GM12878 (cell line): ENCODE data around the gene SMARCD3. TPM values are rescaled to one million over a fixed set of nuclear protein-coding genes. Genes with fewer than 3 reads are reported as not detected.

Source experiments
- ATAC-seq: fragments of 200-7000 bp; cut with Tn5 transposase; 3 replicates; pipeline ENCODE4 v1.9.1; 2020; ENCODE audit warnings: mild to moderate bottlenecking, moderate library complexity
- BruUV-seq: library from RNA; stranded (reverse); fragments of 400-500 nt; replicated peaks from 2 replicates; lab custom pipeline; 2021; lab: Mats Ljungman, UMichigan
- CTCF ChIA-PET: fragments of 300-600 bp; sonication (Branson Sonifier 250); formaldehyde crosslinking; extraction: SDS; loops from one replicate; lab custom pipeline; 2021; ENCODE audit warnings: inconsistent platforms; lab: Yijun Ruan, JAX
- POLR2A ChIA-PET: fragments of 350-600 bp; formaldehyde crosslinking; extraction: SDS; loops from one replicate; lab custom pipeline; 2021; ENCODE audit warnings: inconsistent platforms; lab: Charles Lee
- RAD21 ChIA-PET: fragments of 300-600 bp; sonication (Branson Sonifier 250); formaldehyde crosslinking; loops from one replicate; lab custom pipeline; 2023; ENCODE audit warnings: antibody characterized with exemption; ENCODE audit not compliant: unreplicated experiment; lab: Charles Lee
- SMC1A ChIA-PET: fragments of 300-600 bp; sonication (Branson Sonifier 250); formaldehyde crosslinking; loops from one replicate; lab custom pipeline; 2023; ENCODE audit not compliant: unreplicated experiment, uncharacterized antibody; lab: Charles Lee
- DNase-seq: peaks from one replicate; pipeline ENCODE4 v3.0.0-alpha.2; 2011; ENCODE audit warnings: low read depth, low spot score
- FAIRE-seq: peaks from 3 replicates; lab custom pipeline; 2011; peaks lifted over from hg19 to GRCh38; lab: Jason Lieb, UNC
- H2AFZ ChIP-seq: 2 replicates; pipeline ENCODE4 v1.6.0; 2011; ENCODE audit warnings: low read depth, low read length, control low read depth; ENCODE audit not compliant: control insufficient read depth
- H3K27ac ChIP-seq: 2 replicates; pipeline ENCODE4 v1.5.1; 2011; ENCODE audit warnings: control low read depth; ENCODE audit not compliant: control insufficient read depth, insufficient read depth
- H3K27me3 ChIP-seq, 2 experiments: replicated peaks in 1 of 2; 2 replicates each; pipeline versions ENCODE4 v1.6.0 to v1.6.1; 2011; ENCODE audit warnings: low read length in 1 of 2; ENCODE audit not compliant: control insufficient read depth in 2 of 2, insufficient read depth in 2 of 2
- H3K36me3 ChIP-seq, 2 experiments: 2 replicates each; pipeline ENCODE4 v1.5.1; 2011; ENCODE audit warnings: low read length in 1 of 2; ENCODE audit not compliant: control insufficient read depth in 2 of 2, insufficient read depth in 2 of 2
- H3K4me1 ChIP-seq: 2 replicates; pipeline ENCODE4 v1.6.1; 2011; ENCODE audit warnings: mild to moderate bottlenecking, low read length, moderate library complexity, mixed read lengths; ENCODE audit not compliant: control insufficient read depth, insufficient read depth
- H3K4me2 ChIP-seq: 2 replicates; pipeline ENCODE4 v1.6.0; 2011; ENCODE audit warnings: control low read depth; ENCODE audit not compliant: control insufficient read depth, insufficient read depth
- H3K4me3 ChIP-seq: fragments of 200-600 bp; sonication (generic); 2 replicates; pipeline ENCODE4 v1.5.1; 2016
- H3K79me2 ChIP-seq: 2 replicates; pipeline ENCODE4 v1.6.0; 2011; ENCODE audit warnings: low read length; ENCODE audit not compliant: control insufficient read depth, insufficient read depth
- H3K9ac ChIP-seq: 2 replicates; pipeline ENCODE4 v1.8.0; 2011; ENCODE audit warnings: low read length, control low read depth, mixed read lengths; ENCODE audit not compliant: control insufficient read depth, insufficient read depth
- H3K9me3 ChIP-seq: replicated peaks from 3 replicates; pipeline ENCODE4 v1.5.1; 2011; ENCODE audit warnings: mild to moderate bottlenecking, low read length; ENCODE audit not compliant: control insufficient read depth, insufficient read depth
- H4K20me1 ChIP-seq: 2 replicates; pipeline ENCODE4 v1.6.0; 2011; ENCODE audit not compliant: control insufficient read depth, insufficient read depth
- ATF7 ChIP-seq: fragments of 450-650 bp; IDR thresholded peaks from 2 replicates; pipeline ENCODE4 v1.6.1; 2016; ENCODE audit warnings: low read depth, mild to moderate bottlenecking
- BHLHE40 ChIP-seq, 2 experiments: fragments of 450-650 bp in 1 of 2; IDR thresholded peaks; 2 replicates each; pipeline ENCODE4 v1.6.1; 2011 to 2017; ENCODE audit warnings: low read depth in 2 of 2, borderline replicate concordance in 1 of 2, improper control_type of control experiment in 1 of 2, low read length in 1 of 2, mild to moderate bottlenecking in 1 of 2
- CBX3 ChIP-seq: fragments of 200-600 bp; sonication (generic); IDR thresholded peaks from 2 replicates; pipeline ENCODE4 v1.6.1; 2016; ENCODE audit warnings: low read depth, borderline replicate concordance
- DPF2 ChIP-seq: fragments of 450-650 bp; IDR thresholded peaks from 2 replicates; pipeline ENCODE4 v1.6.1; 2017; ENCODE audit warnings: mild to moderate bottlenecking
- EGR1 ChIP-seq, 2 experiments: IDR thresholded peaks; 1 replicate in 1 of 2; 2 replicates in 1 of 2; pipeline ENCODE4 v1.6.1; 2011 to 2012; ENCODE audit warnings: low read depth in 2 of 2, low read length in 2 of 2, borderline replicate concordance in 1 of 2, mild to moderate bottlenecking in 1 of 2, moderate library complexity in 1 of 2
- IRF4 ChIP-seq: IDR thresholded peaks from 2 replicates; pipeline ENCODE4 v1.6.1; 2011; ENCODE audit warnings: low read depth, low read length
- MXI1 ChIP-seq: fragments of 150-350 bp; IDR thresholded peaks from 2 replicates; pipeline ENCODE4 v1.6.1; 2011; ENCODE audit warnings: low read depth, mild to moderate bottlenecking, inconsistent platforms, low read length, improper control_type of control experiment
- NR2F1 ChIP-seq: fragments of 450-650 bp; conservative IDR thresholded peaks from 2 replicates; pipeline ENCODE4 v1.6.1; 2017; ENCODE audit warnings: mild to moderate bottlenecking
- POLR2AphosphoS2 ChIP-seq: IDR thresholded peaks from 2 replicates; pipeline ENCODE4 v1.6.1; 2011; ENCODE audit warnings: low read depth, mild to moderate bottlenecking, low read length, improper control_type of control experiment, moderate library complexity
- POLR2AphosphoS5 ChIP-seq: IDR thresholded peaks from 2 replicates; pipeline ENCODE4 v1.6.1; 2011; ENCODE audit warnings: mild to moderate bottlenecking, low read length, inconsistent platforms
- SREBF2 ChIP-seq: IDR thresholded peaks from 2 replicates; pipeline ENCODE4 v1.6.1; 2012; ENCODE audit warnings: mild to moderate bottlenecking, low read length
- TARDBP ChIP-seq: IDR thresholded peaks from 2 replicates; pipeline ENCODE4 v1.6.1; 2016; ENCODE audit warnings: borderline replicate concordance
- ZNF274 ChIP-seq: IDR thresholded peaks from one replicate; pipeline ENCODE4 v1.8.0; 2011; ENCODE audit not compliant: insufficient read length, insufficient read depth
- WGBS: methylation state at CpG from one replicate; pipeline ENCODE4 v1.1.6; 2016; ENCODE audit warnings: low lambda C conversion rate; ENCODE audit not compliant: insufficient replicate concordance, insufficient coverage; ENCODE audit errors: missing lambda C conversion rate; 5-methylcytosine and 5-hydroxymethylcytosine counted together
- in situ Hi-C: fragments of 300-500 bp; cut with MboI; formaldehyde crosslinking; loops from 9 replicates; pipeline ENCODE4 v1.14.3; 2018; ENCODE audit warnings: mixed read lengths
- intact Hi-C: fragments of 100-400 bp; cut with micrococcal nuclease; formaldehyde crosslinking; loops from one replicate; pipeline ENCODE4 v1.14.2; 2022; ENCODE audit not compliant: unreplicated experiment
- polyA plus RNA-seq, 11 experiments: library from polyadenylated mRNA; depleted of rRNA in 4 of 11; unstranded in 6 of 11; stranded (reverse) in 5 of 11; fragments of >200 nt; fragmentation: Nextera tagmentation in 4 of 11; fragmentation: Illumina TruSeq in 1 of 11; extraction: Ambion mirVana in 4 of 11; extraction: Trizol in 1 of 11; gene quantifications; 1 replicate in 1 of 11; 2 replicates in 10 of 11; pipeline versions ENCODE4 v1.2.1 to v1.2.3, GENCODE V29; 2011 to 2016; ENCODE audit warnings: inconsistent platforms in 2 of 11, missing spikeins in 2 of 11, low read depth in 1 of 11
- total RNA-seq, 4 experiments: library from RNA; depleted of rRNA in 3 of 4; stranded (reverse); fragments of >200 nt in 3 of 4; fragmentation: Illumina TruSeq in 1 of 4; extraction: Trizol in 1 of 4; gene quantifications; 2 replicates each; pipeline versions ENCODE4 v1.2.1 to v1.2.3, GENCODE V29; 2013 to 2021
- TF ChIP-seq, protein P1 (sequence below): fragments of 450-650 bp; IDR thresholded peaks from 2 replicates; pipeline ENCODE4 v1.6.1; 2018; ENCODE audit warnings: mild to moderate bottlenecking, low read depth, moderate library complexity; ENCODE audit not compliant: partially characterized antibody
- TF ChIP-seq, protein P2 (sequence below): IDR thresholded peaks from 2 replicates; pipeline ENCODE4 v1.6.1; 2011; ENCODE audit warnings: borderline replicate concordance, low read depth, mild to moderate bottlenecking, moderate library complexity, mixed read lengths, low read length; ENCODE audit not compliant: insufficient read depth; ENCODE audit errors: extremely low read length

Gene SMARCD3
- total and polyA plus RNA-seq, 10 of the 15 experiments (the other 5 are each of a cell fraction or from before 2014, with no cell fraction given) = 0.11 to 1.4 (median 0.16) TPM

DNA sequence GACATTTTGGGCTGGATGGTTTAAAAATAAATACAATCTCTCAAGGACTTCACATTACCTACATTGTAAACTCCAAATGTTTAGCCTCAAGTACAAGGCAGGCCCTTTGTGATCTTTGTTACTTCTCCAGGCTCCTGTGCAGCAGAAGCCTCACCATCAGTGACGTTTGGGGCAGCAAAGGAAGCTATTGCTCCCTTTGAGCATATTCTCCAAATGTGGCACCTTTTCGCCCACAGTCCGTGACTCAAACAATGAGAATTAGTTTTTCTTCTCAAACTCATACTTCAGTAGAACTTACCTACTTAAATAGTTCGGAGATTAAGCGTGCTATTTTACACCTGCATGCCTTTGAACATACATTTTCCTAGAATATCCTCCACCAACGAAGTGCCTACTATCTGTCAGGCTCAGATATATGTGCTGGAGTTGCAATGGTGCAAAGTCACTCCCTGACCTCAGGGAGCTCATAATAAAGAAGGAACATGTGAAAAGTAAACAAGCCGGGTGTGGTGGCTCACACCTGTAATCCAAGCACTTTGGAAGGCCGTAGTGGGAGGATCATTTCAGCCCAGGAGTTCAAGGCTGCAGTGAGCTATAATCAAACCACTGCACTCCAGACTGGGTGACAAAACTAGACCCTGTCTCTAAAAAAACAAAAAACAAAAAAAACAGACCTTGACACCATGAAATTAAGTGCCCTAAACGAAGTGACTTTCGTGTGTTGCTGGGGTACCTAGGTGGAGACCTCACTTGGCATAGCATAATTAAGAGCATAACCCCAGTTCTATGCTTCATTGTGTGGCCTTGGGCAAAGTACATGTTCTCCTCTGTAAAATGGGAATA is 20.2 kb downstream of the SMARCD3 start (continued):
- no peak for TF ChIP-seq MXI1

DNA sequence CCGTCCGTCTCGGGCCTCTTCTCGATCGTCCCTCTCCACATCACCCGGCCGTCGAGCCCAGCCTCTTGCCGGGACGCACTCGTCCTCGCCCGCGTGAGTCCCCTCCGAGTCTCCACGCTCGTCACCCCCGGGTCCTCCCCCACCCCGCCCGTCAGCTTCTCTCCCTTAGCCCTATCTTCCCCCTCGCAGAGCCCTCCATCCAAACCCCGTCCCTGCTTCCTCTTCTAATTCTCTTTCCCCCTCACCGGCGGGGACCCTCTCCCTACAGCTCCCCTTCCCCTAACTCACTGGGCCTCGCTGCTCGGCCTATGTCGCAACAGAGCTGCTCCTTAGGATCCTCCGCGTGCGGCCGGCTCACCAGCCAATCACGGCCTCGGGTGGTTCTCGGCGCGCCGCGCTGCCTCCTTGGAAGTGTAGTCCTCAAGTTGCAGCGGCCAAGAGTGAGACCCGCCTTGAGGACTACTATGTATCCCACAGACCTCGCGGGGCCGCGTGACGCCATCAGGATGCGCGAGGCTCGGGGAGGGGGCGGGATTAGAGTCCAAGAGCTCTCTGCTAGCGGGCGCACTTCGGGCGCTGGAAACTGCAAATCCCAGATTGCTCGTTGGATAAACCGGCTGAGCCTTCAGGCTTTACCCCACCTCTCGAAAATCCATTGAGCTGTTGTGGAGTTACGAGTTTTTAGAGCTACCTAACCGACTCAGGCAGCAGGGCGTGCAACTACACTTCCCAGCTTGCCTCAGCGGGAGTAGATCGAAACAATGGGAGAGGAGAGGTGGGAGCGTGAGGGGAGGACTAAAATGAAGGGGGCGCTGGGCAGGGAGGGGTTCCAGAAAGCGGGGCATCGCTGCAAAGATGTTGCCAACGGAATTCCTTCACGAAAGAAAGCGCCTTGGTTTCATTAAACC is 21.4 kb downstream of the SMARCD3 start, which contains the start of gene ABCF2:
ABCF2 (minus strand) TSS at position 331 of the 908 bp plus-strand sequence. CDS start 747 bp downstream, outside the sequence.
- peak within 1 kb of the TSS; percentile 62 for H3K9ac ChIP-seq
- intact Hi-C loops (loop anchor here (5.0 kb wide), 1 partner anchor 115 kb away; the partner anchor contains the start of gene NUB1), in situ Hi-C loops (no loop called here)
- peak within 1 kb of the TSS; percentile 96 for H2AFZ ChIP-seq
- H3K27me3 ChIP-seq = no peaks in the 10 kb centered on the region
- peak within 1 kb of the TSS; percentile 89 for H3K4me3 ChIP-seq
- no peaks in the 10 kb centered on the region for H3K4me1 ChIP-seq
- under 1% methylated on average over 53 of the region's 68 CpGs for WGBS
- ChIA-PET SMC1A (interaction anchor here (0.8 to 2.6 kb wide), 3 partner anchors 17 to 406 kb away, joined by 3 to 24 read pairs (median 4); partner anchors contain the start of gene ABCB8), RAD21 (interaction anchor here (0.7 to 2.4 kb wide), 5 partner anchors 9 to 199 kb away, joined by 3 to 17 read pairs (median 4); partner anchors contain the start of gene ABCB8), POLR2A (interaction anchor here (0.6 to 1.9 kb wide), 9 partner anchors 13 to 314 kb away, joined by 3 to 6 read pairs (median 4); partner anchors contain the start of genes RHEB and TMUB1), CTCF (interaction anchor here (0.6 to 5.1 kb wide), 11 partner anchors 9 to 519 kb away, joined by 3 to 56 read pairs (median 6); partner anchors contain the start of gene ABCB8)
- peaks cover 18% of the 10 kb centered on the region for H3K79me2 ChIP-seq
- H3K27ac ChIP-seq = peak within 1 kb of the TSS; percentile 22
- H4K20me1 ChIP-seq = no peaks in the 10 kb centered on the region
- BruUV-seq = no TSS peak
- DNase-seq (peak; percentile 85), FAIRE-seq (peak; percentile 93), ATAC-seq (peak; percentile 100)
- H3K36me3 ChIP-seq = peaks cover 6 to 24% of the 10 kb centered on the region in 2 experiments
- peak within 1 kb of the TSS; percentile 82 for H3K4me2 ChIP-seq
- no peaks in the 10 kb centered on the region for H3K9me3 ChIP-seq
- no peak for TF ChIP-seq IRF4
- peak in 1 of 2 experiments; percentile 64; a peak in 2 of 3 replicates for TF ChIP-seq EGR1 (IDR thresholded peaks at IDR 0.05; ENCODE audit: borderline replicate concordance in 1 of 2, low read depth in 2 of 2, low read length in 2 of 2)
- TF ChIP-seq, protein P1, sequence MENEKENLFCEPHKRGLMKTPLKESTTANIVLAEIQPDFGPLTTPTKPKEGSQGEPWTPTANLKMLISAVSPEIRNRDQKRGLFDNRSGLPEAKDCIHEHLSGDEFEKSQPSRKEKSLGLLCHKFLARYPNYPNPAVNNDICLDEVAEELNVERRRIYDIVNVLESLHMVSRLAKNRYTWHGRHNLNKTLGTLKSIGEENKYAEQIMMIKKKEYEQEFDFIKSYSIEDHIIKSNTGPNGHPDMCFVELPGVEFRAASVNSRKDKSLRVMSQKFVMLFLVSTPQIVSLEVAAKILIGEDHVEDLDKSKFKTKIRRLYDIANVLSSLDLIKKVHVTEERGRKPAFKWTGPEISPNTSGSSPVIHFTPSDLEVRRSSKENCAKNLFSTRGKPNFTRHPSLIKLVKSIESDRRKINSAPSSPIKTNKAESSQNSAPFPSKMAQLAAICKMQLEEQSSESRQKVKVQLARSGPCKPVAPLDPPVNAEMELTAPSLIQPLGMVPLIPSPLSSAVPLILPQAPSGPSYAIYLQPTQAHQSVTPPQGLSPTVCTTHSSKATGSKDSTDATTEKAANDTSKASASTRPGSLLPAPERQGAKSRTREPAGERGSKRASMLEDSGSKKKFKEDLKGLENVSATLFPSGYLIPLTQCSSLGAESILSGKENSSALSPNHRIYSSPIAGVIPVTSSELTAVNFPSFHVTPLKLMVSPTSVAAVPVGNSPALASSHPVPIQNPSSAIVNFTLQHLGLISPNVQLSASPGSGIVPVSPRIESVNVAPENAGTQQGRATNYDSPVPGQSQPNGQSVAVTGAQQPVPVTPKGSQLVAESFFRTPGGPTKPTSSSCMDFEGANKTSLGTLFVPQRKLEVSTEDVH = no peak
- TF ChIP-seq, protein P2, sequence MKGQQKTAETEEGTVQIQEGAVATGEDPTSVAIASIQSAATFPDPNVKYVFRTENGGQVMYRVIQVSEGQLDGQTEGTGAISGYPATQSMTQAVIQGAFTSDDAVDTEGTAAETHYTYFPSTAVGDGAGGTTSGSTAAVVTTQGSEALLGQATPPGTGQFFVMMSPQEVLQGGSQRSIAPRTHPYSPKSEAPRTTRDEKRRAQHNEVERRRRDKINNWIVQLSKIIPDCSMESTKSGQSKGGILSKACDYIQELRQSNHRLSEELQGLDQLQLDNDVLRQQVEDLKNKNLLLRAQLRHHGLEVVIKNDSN = no peak
- peak; percentile 92; the same call in 1 of the 2 replicates for TF ChIP-seq TARDBP
- no peak for TF ChIP-seq NR2F1
- TF ChIP-seq POLR2AphosphoS5 = peak; percentile 54; the same call in 1 of the 2 replicates
- no peak for TF ChIP-seq DPF2
- TF ChIP-seq BHLHE40 (IDR thresholded peaks at IDR 0.05; ENCODE audit: borderline replicate concordance in 1 of 2, low read depth in 2 of 2, low read length in 1 of 2) = peak; percentile 48 to 80; a peak in 3 of 4 replicates
- TF ChIP-seq ZNF274 = no peak
- no peak for TF ChIP-seq CBX3
- TF ChIP-seq POLR2AphosphoS2 = peak; percentile 45; the same call in 1 of the 2 replicates
- no peak; the same call in 1 of the 2 replicates for TF ChIP-seq ATF7
- no peak for TF ChIP-seq SREBF2
